HAP-1 (cell line): ENCODE results near the gene OSBPL2.

Experiments used
- DNase-seq, 2 experiments: peaks; one replicate each; pipeline ENCODE4 v3.0.0-alpha.2; 2016 to 2020; ENCODE audit warnings: low spot score in 2 of 2
- H3K27me3 ChIP-seq: fragments of 250-450 bp; sonication (Bioruptor Pico); 2 replicates; pipeline ENCODE4 v1.5.1; 2020; ENCODE audit warnings: low read depth, mild to moderate bottlenecking, moderate library complexity
- H3K36me3 ChIP-seq: fragments of 250-450 bp; sonication (Bioruptor Pico); replicated peaks from 2 replicates; pipeline ENCODE4 v1.5.1; 2020; ENCODE audit warnings: mild to moderate bottlenecking
- H3K4me1 ChIP-seq: fragments of 250-450 bp; sonication (Bioruptor Pico); 2 replicates; pipeline ENCODE4 v1.5.1; 2020; ENCODE audit warnings: mild to moderate bottlenecking
- H3K4me3 ChIP-seq: fragments of 250-450 bp; sonication (Bioruptor Pico); 2 replicates; pipeline ENCODE4 v1.5.1; 2020; ENCODE audit warnings: mild to moderate bottlenecking, moderate library complexity
- H3K9me3 ChIP-seq: fragments of 250-450 bp; sonication (Bioruptor Pico); 2 replicates; pipeline ENCODE4 v1.5.1; 2020; ENCODE audit warnings: mild to moderate bottlenecking, moderate library complexity
- in situ Hi-C: fragments of 300-500 bp; cut with MboI; formaldehyde crosslinking; loops from 3 replicates; pipeline ENCODE4 v1.14.3; 2020; ENCODE audit warnings: low sequenced_read_pairs, inconsistent platforms, mixed read lengths

OSBPL2 gene

DNA sequence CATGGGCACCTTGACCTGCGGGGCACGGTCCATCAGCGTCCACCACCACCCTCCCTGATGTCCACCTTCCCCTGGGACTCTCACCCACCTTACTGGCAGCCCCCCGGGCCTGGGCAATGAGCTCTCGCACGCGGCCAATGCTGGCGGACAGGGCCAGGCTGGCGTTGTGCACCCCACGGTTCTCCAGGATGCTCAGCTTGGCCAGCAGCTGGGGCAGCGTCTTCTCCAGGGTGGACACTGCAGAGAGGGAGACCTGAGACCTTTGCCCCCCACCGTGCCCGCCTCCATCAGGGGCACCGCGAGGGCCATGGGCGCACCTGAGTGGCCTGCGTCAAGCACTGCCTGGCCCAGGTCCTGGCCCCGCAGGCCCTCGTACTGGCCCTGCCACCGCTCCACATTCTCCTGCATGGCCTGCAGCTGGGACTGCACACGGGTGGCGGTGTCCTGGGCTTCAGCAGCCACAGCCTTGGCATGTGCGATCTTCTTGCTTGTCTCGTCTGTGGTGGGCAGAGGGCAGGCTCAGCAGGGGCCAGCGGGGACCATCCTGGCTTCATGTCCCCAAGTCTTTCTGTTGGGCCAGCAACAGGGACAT lies 76.5 kb downstream of the OSBPL2 start:
- no peak overlapping the region for H3K4me3 ChIP-seq
- in situ Hi-C loops, result no loop called here
- DNase-seq, result no peak
- H3K4me1 ChIP-seq, result no peaks in the 10 kb centered on the region
- H3K27me3 ChIP-seq, result no peaks in the 10 kb centered on the region
- H3K36me3 ChIP-seq, result peaks cover 75% of the 10 kb centered on the region
- no peaks in the 10 kb centered on the region for H3K9me3 ChIP-seq

DNA sequence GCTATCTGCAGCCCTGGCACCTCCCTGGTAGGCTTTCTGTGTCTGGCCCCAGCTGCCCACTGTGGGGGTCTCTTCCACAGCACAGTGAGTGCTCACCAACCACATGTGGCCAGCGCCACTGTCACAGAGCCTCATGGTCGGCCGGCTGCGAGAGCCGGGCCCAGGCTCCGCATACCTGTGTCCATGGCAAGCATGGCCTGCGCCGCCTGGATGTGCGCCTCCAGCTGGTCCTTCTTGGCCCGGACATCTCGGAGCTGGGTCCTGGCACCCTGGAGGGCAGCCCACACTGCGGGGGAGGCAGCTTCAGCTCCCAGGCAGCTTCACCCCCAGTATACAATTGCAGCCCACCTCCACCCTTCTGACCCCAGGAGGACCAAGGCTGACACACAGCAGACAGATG lies 77.5 kb downstream of the OSBPL2 start:
- H3K27me3 ChIP-seq, result no peaks in the 10 kb centered on the region
- H3K9me3 ChIP-seq, result no peaks in the 10 kb centered on the region
- DNase-seq, result no peak
- H3K36me3 ChIP-seq, result peaks cover 73% of the 10 kb centered on the region
- no peak overlapping the region for H3K4me3 ChIP-seq
- H3K4me1 ChIP-seq, result no peaks in the 10 kb centered on the region
- in situ Hi-C loops, result no loop called here

DNA sequence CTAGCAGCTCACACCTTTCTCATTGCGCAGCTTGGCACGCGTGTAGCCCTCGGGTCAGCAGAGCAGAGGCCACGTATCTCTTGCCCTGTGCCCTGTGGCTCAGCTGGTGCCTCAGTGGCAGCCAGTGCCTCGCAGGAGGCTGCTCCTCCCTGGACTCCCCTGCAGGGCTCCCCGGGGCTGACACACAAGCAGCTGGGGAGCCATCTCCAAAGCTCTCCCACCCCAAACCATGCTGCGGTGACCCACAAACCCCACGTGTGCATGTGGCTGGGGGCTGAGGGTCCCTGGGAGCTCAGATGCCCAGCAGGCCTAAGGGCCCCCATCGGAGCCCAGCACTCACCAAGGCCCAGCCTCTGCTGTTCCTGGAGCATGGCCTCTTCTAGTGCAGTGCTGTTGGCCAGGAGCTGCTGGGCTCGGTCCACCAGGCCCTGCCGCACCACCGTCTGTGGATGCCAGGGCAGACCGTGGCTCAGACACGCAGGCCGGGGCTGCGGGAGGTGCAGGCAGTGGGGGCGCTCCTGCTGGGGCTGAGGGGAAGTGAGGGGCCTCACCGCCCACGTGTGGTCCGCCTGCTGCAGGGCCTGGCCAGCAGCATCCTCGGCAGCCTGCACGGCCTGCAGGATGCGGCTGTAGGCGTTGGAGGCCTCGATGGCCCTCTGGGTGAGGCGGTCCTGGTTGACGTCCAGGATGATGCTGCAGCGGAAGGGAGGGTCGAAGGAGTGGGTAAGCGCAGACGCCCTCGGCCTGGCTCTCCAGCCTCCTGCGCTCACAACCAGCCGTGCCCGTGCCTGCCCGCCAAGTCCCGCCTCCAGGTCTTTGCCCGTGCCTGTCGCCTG lies 78.2 kb downstream of the OSBPL2 start:
- Histone ChIP-seq H3K36me3 (peaks cover 66% of the 10 kb centered on the region), H3K4me1 (no peaks in the 10 kb centered on the region)
- in situ Hi-C loops, result no loop called here

GRCh38 chr20:62317167-62317655 lies 78.9 kb downstream of the OSBPL2 start:
- Histone ChIP-seq H3K36me3 (peaks cover 68% of the 10 kb centered on the region), H3K4me3 (no peak overlapping the region), H3K9me3 (no peaks in the 10 kb centered on the region), H3K4me1 (no peaks in the 10 kb centered on the region), H3K27me3 (no peaks in the 10 kb centered on the region)
- DNase-seq, result no peak
- in situ Hi-C loops, result no loop called here

More for the DNA sequence above, 78.2 kb downstream of the OSBPL2 start:
- Histone ChIP-seq H3K27me3 (no peaks in the 10 kb centered on the region), H3K9me3 (no peaks in the 10 kb centered on the region), H3K4me3 (no peak overlapping the region)
- DNase-seq, result no peak

DNA sequence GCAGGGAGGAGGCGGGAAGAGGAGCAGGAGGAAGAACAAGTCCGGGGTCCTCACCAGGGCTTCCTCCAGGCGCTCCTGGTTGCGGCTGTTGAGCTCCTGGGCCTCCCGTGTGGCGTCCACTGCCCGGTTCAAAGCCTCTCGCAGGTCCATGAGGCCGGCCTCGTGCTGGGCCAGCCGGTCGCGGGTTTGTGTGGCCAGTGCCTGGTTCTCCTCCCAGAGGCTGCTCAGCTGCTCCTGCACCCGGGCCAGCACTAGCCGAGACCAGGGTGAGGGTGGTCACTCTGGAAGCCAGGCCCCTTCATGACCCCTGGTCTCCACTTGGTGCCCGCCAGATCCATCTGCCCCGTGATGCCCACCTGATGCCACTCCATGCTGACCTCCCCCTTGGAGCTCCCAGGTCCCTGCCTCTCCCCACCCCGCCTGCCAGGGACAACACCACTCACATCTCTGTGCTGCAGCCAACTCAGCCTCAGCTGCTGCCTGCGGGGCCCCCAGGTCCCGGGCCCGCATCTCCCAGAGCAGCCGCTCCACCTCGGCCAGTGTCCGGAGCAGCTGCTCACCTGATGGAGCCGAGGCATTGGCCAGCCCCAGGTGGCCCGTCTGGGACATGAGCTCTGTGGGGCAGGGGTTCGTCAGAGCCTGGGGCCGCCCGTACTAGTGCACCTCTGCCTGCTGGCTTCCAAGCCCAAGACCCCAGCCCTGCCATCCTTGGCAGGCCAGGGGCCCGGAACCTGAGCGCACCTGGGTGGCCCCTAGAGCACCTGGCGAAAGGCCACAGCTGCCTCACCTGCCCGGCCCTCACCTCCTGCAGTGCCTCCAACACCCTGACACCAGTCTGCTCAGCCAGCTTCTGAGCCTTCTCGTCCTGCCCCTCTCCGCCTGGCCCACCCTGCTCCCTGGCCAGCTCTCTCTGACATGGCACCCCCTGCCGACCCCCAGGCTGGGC lies 80.4 kb downstream of the OSBPL2 start:
- in situ Hi-C loops, result no loop called here
- Histone ChIP-seq H3K9me3 (no peaks in the 10 kb centered on the region), H3K4me1 (no peaks in the 10 kb centered on the region), H3K4me3 (no peak overlapping the region), H3K36me3 (peaks cover 58% of the 10 kb centered on the region), H3K27me3 (no peaks in the 10 kb centered on the region)
- DNase-seq, result no peak

GRCh38 chr20:62319346-62319909 lies 81.1 kb downstream of the OSBPL2 start:
- Histone ChIP-seq H3K4me3 (no peak overlapping the region), H3K4me1 (no peaks in the 10 kb centered on the region), H3K36me3 (peaks cover 58% of the 10 kb centered on the region), H3K27me3 (no peaks in the 10 kb centered on the region), H3K9me3 (no peaks in the 10 kb centered on the region)
- in situ Hi-C loops, result no loop called here
- no peak for DNase-seq

DNA sequence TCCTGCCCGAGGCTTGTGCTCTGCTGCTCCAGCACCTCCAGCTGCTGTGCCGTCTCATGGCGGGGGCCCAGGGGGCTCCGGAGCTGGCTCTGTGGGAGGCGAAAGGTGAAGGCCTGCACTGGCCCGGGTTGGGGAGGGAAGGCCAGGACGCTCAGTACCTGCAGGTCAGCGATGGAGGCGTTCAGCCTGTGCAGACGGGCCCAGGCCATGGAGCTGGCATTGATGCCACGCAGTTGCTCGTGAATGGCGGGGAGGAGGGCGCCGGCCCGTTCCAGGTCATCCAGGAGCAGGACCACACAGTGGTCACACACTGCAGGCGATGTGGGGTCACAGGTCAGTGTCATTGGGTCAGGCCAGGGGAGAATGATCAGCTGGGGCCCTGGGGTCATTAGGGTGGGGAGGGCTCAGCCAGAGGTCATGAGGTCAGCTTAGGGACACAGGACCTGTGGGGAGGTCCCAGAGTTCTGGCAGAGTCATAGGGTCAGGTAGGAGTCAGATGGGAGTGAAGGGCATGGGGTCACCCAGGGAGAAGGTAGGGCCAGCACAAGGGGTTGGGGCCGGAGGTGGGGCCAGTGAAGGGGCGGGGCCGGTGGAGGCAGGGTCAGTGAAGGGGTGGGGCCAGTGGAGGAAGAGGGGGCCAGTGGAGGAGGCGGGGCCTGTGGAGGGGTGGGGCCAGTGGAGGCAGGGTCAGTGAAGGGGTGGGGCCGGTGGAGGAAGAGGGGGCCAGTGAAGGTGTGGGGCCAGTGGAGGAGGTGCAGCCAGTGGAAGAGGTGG lies 82.4 kb downstream of the OSBPL2 start:
- in situ Hi-C loops, result no loop called here

GRCh38 chr20:62321521-62321948 lies 83.2 kb downstream of the OSBPL2 start:
- DNase-seq, result peak in 1 of 2 experiments; percentile 74
- in situ Hi-C loops, result no loop called here
- peaks cover 51% of the 10 kb centered on the region for H3K36me3 ChIP-seq
- no peaks in the 10 kb centered on the region for H3K9me3 ChIP-seq
- H3K4me1 ChIP-seq, result no peaks in the 10 kb centered on the region
- no peaks in the 10 kb centered on the region for H3K27me3 ChIP-seq
- H3K4me3 ChIP-seq, result no peak overlapping the region

More for the DNA sequence above, 82.4 kb downstream of the OSBPL2 start:
- DNase-seq, result peak in 1 of 2 experiments; percentile 82
- Histone ChIP-seq H3K4me1 (no peaks in the 10 kb centered on the region), H3K36me3 (peaks cover 57% of the 10 kb centered on the region), H3K27me3 (no peaks in the 10 kb centered on the region), H3K9me3 (no peaks in the 10 kb centered on the region), H3K4me3 (no peak overlapping the region)

GRCh38 chr20:62321975-62322374 lies 83.7 kb downstream of the OSBPL2 start:
- H3K9me3 ChIP-seq, result no peaks in the 10 kb centered on the region
- no peaks in the 10 kb centered on the region for H3K4me1 ChIP-seq
- H3K36me3 ChIP-seq, result peaks cover 51% of the 10 kb centered on the region
- no peaks in the 10 kb centered on the region for H3K27me3 ChIP-seq
- H3K4me3 ChIP-seq, result no peak overlapping the region
- no peak for DNase-seq
- in situ Hi-C loops, result no loop called here

GRCh38 chr20:62322492-62323041 lies 84.2 kb downstream of the OSBPL2 start:
- Histone ChIP-seq H3K36me3 (peaks cover 51% of the 10 kb centered on the region), H3K9me3 (no peaks in the 10 kb centered on the region), H3K4me1 (no peaks in the 10 kb centered on the region), H3K4me3 (no peak overlapping the region), H3K27me3 (no peaks in the 10 kb centered on the region)
- DNase-seq, result no peak
- in situ Hi-C loops, result no loop called here

- no peak overlapping the region for H3K4me3 ChIP-seq
- in situ Hi-C loops, result no loop called here
- peaks cover 57% of the 10 kb centered on the region for H3K36me3 ChIP-seq
- no peaks in the 10 kb centered on the region for H3K27me3 ChIP-seq
- no peaks in the 10 kb centered on the region for H3K9me3 ChIP-seq
- no peaks in the 10 kb centered on the region for H3K4me1 ChIP-seq
- no peak for DNase-seq
These were observed 85.0 kb downstream of the OSBPL2 start for GRCh38 chr20:62323146-62323979.
